ENCODE data around the gene ZSWIM7.
"Not testable (repeated sequence)": the region's sequence is repeated elsewhere in the genome, so short reads cannot be mapped to it uniquely, and the experiment has no call there.

The ZSWIM7 gene

DNA sequence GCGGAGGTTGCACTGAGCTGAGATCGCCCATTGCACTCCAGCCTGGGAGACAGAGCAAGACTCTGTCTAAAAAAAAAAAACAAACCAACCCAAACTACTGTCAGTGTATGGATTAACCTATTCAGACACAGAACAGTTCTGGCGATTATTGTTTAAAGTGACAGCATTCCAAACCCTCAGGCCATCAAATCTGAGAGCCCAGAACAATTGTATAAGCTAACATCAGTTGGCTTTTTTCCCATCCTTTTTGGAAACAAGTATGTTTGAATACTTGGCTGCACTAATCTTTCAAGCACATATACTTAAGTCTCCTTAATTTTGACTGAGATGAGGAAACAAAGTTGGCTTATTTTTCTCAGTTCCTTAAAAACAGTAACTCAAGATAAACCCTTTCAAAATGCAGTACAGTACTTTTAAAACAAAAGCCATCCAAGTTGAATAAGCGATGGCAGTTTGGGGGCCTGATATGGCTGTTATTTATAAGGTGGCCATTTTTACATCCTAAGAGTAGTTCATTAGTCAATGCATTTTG, 1.4 kb downstream of the ZSWIM7 start:
- DNase-seq = no peak

DNA sequence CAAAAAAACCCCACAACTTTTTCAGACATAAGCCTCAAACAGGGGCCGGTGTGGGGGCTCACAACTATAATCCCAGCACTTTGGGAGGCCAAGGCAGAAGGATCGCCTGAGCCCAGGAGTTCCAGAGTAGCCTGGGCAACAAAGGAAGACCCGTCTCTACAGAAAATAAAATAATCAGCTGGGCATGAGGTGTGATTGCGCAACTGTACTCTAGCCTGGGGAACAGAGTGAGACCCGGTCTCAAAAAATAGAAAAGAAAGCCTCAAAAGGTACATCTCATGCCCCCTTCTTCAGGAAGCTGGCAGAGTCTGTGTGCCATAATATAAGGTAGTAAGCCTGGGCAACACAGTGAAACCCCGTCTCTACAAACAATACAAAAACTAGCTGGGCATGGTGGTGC, 3.2 kb downstream of the ZSWIM7 start:
- no peak for DNase-seq

DNA sequence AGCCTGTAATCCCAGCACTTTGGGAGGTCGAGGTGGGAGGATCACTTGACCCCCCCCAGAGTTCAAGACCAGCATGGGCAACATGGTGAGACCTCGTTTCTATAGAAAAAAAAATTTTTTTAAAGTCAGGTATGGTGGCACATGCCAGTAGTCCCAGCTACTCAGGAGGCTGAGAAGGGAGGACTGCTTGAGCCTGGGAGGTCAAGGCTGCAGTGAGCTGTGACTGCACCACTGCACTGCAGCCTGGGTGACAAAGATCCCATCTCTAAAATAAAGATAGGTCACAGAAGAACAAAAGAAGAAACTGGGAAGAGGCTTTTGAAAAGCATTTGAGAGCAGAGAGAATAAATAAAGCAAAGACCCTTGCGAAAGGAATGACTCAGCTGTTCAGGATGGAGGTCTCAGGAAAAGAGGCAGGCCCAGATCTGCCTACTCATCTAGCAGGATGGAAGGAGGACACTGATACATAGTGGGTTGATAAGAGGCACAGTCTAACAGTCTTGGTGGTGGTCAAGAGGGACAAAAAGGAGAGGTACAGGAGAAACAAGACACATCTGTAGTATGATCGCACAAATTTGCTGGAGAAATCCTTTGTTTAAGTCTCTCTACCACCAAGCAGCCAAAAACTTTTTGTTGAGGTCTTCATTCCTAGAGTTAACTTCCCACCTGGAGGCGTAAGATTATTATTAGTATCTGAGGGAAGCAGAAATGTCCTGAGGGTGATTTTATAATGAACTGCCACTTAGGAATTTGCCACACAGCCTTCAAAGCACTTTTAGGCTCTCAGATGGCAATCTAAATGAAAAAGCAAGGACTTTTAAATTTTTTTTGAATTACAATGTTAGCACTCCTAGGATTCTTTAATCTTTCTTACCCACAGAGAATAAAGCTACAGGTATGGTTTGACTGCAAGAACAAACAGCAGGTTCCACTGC, 17.6 kb downstream of the ZSWIM7 start:
- DNase-seq = no peak

DNA sequence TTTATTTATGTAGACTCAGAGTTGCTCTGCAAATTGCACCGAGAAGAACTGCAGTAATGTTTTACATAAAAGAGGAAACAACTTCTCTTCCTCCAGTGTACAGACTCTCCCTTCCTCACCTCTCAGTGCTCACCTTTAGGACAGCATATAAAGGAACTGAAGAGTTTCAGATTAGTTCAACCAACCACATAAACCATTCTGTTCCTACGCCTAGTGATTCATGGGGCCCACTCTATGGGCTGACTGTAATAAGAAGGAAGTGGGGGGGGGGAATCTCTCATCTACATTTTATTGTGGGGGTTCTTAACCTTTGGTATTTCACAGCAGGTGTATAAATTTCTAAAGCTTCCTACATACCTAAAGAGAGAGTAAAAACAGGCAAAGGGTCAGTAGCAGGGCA, 18.3 kb downstream of the ZSWIM7 start:
- DNase-seq = no peak

DNA sequence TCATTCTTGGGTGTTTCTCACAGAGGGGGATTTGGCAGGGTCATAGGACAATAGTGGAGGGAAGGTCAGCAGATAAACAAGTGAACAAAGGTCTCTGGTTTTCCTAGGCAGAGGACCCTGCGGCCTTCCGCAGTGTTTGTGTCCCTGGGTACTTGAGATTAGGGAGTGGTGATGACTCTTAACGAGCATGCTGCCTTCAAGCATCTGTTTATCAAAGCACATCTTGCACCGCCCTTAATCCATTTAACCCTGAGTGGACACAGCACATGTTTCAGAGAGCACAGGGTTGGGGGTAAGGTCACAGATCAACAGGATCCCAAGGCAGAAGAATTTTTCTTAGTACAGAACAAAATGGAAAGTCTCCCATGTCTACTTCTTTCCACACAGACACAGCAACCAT, 20.5 kb downstream of the ZSWIM7 start:
- DNase-seq = not testable (repeated sequence)

DNA sequence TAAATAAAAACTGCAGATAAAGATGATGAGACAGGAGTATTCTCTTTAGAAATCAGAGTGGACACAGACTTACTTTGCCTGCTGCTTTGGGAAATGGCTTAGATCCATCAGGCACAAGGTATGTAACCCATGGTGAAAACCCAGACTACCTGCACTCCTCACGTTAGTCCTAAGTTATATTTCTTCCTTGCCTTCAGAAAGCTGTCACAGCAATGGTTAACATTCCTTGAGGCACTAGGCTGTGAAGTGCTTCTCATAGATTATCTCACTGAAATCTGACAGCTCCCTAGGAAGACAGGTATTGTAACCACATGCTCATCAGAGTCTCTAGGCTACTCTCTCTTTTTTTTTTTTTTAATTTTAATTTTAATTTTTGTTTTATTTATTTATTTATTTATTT, 20.9 kb downstream of the ZSWIM7 start:
- DNase-seq = no peak

DNA sequence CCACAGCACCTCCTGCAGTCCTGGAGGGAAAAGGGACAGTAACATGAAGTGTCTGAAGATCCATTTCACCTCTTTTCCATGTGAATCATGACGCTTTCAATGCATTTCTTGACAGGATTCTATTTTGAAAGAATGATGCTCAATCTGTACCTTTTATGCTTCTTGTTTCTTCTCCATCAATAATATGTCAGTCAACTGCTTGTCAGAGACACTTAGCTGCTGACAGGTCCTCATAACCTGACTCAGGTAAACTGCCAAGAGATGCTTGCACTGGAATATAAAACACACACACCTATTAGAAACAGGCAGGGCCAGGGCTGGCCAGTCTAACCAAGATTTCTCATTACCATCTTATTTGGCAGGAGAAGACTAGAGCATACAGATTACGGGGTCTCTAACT, 21.6 kb downstream of the ZSWIM7 start:
- no peak for DNase-seq

DNA sequence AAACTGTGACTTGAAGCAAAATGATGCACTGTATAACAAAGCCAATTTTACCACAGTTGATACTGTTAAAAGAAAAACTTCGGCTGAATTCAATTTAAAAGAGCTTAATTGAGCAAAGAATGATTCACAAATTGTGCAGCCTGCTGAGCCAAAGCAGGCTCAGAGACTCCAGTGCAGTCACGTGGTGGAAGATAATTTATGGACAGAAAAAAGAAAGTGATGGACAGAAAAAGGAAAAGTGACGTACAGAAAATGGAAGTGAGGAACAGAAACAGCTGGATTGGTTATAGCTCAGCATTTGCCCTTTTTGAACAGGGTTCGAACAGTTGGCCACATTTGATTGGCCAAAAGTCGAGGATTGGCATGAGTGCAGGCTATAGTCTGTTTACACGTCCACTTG, 25.7 kb downstream of the ZSWIM7 start:
- no peak for DNase-seq

DNA sequence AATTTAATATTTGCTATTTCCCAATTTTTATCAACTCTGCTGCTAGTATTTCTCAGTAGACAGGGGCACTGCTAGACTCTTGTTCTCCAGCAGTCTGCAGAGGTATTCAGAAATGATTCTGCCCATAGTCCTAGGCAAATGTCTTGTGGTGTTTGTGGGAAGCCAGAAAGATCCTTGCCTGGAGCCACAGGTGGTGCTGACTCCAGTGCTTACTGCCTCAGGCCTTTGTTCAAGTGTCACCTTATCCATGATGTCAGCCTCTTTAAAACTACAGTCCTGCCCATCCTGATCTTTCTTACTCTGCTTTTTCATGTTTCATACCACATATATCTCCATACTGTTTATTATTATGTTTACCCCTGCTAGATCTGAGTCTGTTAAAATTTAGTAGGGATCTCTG, 26.5 kb downstream of the ZSWIM7 start:
- no peak for DNase-seq

DNA sequence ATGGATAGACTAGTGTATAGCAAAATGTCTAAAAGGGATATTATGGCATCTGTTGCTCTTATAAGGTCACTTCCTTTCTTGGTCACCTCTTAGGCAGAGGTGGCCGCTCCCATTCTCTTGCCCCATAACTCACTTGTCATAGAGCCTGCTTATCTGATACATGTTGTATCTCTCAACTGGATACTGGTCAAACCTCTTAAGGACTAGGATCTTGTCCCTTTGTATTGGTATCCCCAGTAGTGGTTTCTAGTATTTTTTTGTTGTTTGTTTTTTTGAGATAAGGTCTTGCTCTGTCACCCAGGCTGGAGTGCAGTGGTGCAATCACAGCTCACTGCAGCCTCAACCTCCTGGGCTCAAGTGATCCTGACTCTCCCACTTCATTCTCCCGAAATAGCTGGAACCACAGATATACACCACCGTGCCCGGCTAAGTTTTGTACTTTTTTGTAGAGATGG, 27.0 kb downstream of the ZSWIM7 start:
- DNase-seq = no peak

DNA sequence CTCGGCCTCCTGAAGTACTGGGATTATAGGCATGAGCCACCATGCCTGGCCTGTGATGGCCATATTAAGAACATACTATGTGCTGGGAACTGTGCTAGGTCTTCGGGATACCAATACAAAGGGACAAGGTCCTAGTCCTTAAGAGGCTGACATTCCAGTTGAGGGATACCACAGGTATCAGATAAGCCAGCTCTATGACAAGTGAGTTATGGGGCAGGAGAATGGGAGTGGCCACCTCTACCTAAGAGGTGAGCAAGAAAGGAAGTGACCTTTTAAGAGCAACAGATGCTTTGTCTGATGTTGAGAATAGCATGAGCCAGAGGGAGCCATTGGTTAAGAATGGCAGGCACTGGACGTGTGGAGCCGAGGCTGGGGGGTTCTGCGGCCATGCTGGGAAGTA, 27.6 kb downstream of the ZSWIM7 start:
- no peak for DNase-seq

DNA sequence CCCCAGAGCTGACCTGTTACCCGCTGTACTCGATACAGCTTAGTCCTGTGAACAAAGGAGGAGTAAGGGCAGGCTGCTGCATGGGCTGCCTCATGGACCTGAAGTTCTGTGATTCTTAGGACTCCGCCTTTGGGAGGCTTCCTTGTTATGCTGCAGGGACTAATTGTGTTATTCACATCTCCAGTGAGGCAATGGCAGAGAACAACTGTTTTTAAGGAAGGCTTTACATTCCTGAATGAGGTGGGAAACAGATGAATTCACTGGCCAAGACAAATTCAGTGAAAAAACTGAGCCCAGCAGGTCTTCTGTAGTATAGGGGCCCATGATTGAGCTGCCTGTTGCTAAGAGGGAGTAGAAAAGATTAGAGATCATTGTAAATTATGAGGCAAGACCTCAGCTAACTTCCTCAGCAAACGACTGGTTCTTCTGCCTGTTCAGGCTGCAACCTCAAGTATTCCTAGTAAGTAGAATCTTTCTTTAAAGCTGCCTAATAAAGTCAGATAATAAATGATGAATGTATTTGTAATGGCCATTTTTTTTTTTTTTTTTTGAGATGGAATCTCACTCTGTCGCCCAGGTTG, 28.3 kb downstream of the ZSWIM7 start:
- no peak for DNase-seq

DNA sequence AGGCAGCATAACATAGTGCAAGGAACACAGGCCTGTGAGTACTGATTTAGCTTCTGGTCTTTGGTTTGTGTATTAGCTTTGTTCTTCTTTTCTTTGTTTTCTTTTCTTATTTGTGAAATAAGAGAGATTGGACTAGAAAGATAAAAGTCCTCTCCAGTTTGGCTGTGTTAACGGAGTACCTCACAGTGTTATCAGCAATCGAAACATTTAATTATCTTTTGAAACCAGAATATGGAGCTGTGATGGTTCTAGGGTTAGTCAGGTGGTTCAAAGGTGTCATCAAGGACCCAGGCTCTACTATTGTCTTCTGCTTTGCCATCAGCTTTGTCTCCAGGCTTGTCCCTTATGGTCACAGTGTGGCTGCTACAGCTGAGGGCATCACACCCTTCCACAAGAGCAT, 29.0 kb downstream of the ZSWIM7 start:
- DNase-seq = no peak

DNA sequence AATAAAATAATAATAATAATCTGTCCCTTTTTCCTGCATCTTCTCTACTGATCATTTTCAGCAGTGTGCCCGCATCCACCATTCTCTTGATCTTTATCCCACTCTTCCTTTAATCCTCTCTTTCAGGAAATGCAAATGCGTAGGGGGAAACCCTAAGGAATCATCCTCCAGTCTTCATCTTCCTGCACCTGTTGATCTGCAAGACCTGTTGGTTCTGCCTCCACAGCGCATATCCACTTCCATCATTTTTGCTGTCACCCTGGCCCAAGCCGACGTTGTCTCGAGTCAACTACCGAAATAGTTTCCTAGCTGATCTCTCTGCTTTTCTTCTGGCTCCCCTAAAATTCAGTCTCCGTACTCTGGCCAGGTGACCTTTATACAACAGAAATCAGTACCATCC, 30.0 kb downstream of the ZSWIM7 start:
- no peak for DNase-seq

DNA sequence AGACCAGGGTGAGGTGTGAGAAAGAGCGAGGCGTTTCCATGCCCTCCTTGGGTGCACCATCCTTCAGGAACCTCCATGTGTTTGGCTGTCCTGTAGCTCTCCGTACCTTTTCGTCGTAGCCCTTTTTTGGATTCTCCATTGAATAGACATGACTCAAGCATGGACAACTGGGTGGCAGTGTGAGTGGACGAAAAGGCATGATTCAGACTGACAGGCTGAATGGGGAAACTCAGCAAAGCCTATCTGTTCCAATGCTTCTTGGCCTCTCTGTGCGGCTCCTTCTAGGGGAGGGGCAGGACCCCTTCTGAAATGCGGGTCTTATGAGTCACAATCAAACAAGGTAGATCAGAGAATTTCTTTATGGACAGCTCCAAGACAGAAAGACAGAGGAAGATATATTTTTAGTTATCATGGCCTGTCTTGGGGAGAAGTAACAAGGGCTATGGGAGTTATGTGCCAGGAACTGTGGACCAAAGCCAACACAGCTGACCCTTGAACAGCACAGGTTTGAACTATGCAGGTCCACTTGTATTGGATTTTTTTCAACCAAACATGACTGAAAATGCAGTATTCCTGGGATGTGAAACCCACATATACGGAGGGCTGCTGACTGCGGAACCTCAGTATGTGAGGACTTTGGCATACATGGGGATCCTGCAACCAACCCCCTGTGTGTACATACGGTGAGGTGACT, 31.7 kb downstream of the ZSWIM7 start:
- DNase-seq = no peak

DNA sequence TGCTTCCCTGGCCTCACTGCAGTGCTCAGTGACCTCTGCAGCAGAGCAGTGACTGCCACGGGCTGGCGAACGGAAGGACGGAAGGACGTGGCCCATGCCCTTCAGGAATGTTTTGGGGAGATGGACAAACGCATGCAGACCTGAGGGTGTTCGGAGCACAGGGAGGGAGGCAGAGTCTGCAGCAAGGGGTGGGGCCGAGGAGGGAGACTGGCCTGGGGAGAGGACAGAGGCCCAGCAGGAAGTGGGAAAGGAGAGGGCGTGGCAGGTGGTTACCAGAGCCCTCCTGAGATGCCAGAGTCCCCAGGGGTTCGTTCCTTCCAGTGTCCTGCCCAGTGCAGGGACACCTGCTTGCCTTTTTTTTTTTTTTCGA, 32.6 kb downstream of the ZSWIM7 start:
- DNase-seq = no peak

DNA sequence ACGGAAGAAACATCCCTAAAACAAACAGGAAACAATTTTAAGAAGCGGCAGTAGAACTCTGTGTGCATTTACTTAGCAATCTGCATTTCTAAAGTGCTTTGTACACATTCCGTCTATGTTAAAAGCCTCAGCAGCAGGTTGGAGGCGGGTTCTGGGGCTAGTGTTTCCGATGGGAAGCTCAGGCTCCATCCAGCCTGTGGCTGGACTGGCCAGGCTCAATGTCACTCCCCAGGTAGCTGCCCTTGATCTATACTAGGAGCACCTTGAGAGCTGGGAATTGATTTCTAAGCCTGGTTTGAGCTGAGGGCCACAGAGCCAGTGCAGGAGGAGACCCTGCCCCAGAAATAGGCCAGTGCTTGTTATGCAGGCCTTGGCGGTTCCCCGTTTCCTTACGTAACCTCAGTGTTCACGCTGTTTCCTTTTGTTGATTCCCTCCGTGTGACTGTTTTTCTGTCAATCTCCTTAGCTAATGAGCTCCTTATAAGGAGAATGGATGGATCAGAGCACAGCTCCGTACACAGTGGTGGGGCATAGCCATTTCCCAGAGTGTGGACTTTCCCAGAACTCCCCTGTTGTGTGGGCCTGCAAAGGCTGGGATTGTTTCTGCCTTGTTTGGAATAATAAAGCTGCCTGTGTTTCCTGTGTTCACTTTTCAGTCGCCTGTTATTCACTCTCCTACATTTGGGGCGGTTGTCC, 33.2 kb downstream of the ZSWIM7 start:
- DNase-seq = no peak

DNA sequence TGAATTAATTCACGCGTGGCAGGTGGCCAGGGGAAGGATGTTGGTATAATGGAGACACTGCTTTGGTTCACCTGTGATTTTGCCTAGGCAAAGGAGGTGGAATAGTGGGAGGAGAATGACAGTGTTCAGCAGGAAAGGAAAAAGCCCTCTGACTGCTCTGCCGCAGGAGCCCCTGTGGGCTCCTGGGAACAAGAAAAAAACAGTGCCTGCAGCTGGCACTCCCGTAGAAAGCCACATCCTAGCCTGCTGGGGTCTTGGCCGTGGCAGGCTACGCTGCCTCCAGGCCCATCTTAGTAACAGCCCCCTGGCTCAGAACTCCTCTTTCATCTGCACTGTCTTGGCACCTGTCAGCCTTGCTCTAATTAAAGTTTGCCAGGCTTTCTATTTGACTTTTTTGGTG, 34.0 kb downstream of the ZSWIM7 start:
- no peak for DNase-seq

DNA sequence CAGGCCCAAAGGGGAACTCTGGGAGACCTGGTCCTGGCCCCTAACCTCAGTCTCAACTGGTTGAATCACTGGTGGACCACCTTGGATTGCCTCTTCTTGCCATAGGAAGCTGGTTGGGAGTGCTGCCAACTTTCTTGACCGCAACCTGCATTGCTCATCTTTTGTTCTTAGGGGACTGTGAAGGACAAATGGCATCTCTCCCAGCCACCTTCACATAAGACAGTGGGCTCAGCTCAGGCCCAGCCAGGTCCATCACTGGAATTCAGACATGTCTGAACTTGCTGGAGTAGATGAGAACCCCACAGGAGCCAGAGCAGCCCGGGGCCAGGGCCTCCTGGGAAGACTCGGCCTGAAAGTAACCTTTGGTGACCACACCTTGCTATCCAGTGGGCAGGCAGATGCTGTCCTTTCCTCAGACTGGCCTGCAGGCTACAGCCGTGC, 35.8 kb downstream of the ZSWIM7 start:
- no peak for DNase-seq

DNA sequence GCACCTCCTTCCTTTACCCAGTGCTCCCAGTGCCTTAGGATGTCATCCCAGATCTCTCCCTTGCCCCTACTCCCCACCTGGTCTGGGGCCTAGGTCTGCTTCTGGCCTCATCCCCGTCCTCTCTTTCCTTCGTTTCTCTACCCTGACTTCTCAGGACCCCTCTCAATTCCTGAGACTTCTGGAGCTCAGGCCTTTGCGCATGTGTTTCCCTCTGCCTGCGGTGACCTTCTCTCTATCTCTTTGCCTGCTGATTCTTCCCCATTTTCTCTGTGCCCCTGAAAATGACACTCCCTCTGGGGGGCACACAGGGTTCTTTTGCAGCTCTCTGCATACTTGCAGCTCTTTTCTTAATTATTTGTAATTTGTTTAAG, 41.0 kb downstream of the ZSWIM7 start:
- DNase-seq = no peak

DNA sequence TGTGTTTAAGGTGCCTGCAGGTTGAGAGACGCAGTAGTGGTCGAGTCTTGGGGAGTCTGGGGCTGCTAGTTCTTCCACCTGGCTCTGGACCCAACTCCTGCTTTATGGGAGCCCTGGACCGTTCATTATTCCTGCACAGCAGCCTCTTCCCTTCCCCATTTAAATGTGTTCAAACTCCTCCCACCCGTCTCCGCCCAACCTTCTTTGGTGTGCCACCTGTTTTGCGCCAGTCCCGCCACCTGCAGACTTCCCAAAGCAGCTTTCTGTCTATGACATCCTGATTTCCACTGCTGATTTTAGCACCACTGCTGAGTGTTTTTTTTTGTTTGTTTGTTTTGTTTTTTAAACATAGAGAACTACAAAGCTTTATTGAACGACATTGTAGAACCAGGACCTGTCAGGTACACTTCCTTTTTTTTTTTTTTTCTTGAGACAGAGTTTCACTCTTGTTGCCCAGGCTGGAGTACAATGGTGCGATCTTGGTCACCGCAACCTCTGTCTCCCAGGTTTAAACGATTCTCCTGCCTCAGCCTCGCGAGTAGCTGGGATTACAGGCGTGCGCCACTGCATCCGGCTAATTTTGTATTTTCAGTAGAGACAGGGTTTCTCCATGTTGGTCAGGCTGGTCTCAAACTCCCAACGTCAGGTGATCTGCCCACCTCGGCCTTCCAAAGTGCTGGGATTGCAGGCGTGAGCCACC, 41.7 kb downstream of the ZSWIM7 start:
- DNase-seq = no peak

DNA sequence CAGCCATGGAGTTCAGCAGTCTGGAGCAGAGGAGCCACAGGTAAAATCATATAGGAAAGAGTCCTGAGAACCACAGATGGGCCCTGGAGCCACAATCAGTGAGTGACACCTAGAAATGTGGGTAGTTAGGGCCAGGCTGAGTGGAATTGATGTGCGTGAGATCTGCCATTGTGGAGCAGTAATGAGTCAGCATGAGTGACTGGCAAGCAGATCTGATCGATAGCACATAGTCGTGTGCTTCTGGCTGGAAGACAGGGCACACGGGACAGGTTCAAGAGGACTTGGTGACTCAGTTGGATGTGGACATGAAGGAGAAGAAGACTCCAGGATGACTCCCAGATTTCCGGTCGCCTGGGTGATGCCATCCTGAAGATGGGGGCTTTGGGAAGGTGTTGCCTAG, 42.3 kb downstream of the ZSWIM7 start:
- DNase-seq = no peak

Measured in GF-D8 (cell line).